ENCODE results near the gene RPL19.

RPL19 gene

DNA sequence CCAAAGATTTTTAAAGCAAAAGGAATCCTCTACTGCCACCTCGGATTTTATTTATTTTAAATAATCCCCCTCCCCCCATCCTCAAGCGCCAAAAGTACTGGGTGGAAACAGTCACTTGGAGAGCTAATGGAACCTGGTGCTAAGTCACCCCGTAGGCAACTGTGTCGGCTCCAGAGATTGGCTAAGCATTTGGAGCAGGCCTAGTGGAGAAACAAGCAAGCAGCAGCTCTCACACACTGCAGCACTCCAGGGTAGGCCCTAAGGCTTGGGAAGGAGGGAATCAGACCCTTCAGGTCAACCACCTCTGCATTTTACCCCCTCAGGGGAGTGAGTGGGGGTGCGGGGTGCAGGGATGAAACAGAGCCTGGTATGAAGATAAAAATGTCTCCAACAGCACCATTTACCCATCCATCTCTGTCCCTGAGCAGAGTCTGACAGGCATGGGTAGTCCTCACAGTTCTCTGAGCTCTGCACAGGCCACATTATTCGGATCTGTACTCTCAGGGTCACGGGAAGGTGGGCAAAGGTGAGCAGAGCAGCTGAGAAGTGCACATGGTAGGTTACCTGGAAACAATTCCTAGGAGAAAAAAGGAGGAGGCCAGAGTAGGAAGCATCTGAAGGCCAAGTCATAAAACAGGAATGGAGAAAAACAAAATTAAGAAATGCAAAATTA, 52.8 kb downstream of the RPL19 start:
- no peak for DNase-seq

Measured in activated effector memory CD4-positive, alpha-beta T cell treated with anti-CD3 and anti-CD28 coated beads, Interleukin-2, amount 50 U/mL, for 16 hours (primary cell).